PC-3 (cell line): ENCODE results near the gene DNAJB1. TPM values are rescaled to one million over a fixed set of nuclear protein-coding genes. Genes with fewer than 3 reads are reported as not detected.

Experiments used
- ATAC-seq: fragments of 200-7000 bp; cut with Tn5 transposase; 2 replicates; pipeline ENCODE4 v1.9.1; 2020; ENCODE audit warnings: mild to moderate bottlenecking, moderate library complexity
- BruUV-seq: library from RNA; stranded (reverse); fragments of 400-500 nt; replicated peaks from 2 replicates; lab custom pipeline; 2021; lab: Mats Ljungman, UMichigan
- CTCF ChIA-PET: fragments of 300-600 bp; sonication (Branson Sonifier 250); formaldehyde crosslinking; loops from one replicate; lab custom pipeline; 2022; ENCODE audit warnings: antibody characterized with exemption; lab: Charles Lee
- POLR2A ChIA-PET: fragments of 300-600 bp; sonication (Branson Sonifier 250); formaldehyde crosslinking; loops from one replicate; lab custom pipeline; 2022; ENCODE audit warnings: antibody characterized with exemption; ENCODE audit not compliant: unreplicated experiment; lab: Charles Lee
- DNase-seq: peaks from one replicate; pipeline ENCODE4 v3.0.0-alpha.2; 2015
- H2AFZ ChIP-seq: fragments of 300-600 bp; sonication (generic); 2 replicates; pipeline ENCODE4 v1.6.0; 2016; ENCODE audit warnings: antibody characterized with exemption, low read length
- H3F3A ChIP-seq: fragments of 300-600 bp; sonication (generic); one replicate; pipeline ENCODE4 v1.6.0; 2017; ENCODE audit warnings: antibody characterized with exemption, low read length, control low read depth, mild to moderate bottlenecking; ENCODE audit not compliant: unreplicated experiment
- H3K27ac ChIP-seq: fragments of 300-600 bp; sonication (generic); 2 replicates; pipeline ENCODE4 v1.5.1; 2016; ENCODE audit warnings: mild to moderate bottlenecking, low read length
- H3K27me3 ChIP-seq: fragments of 300-600 bp; sonication (generic); 2 replicates; pipeline ENCODE4 v1.6.1; 2016; ENCODE audit warnings: low read length, mixed read lengths
- H3K36me3 ChIP-seq: fragments of 300-600 bp; sonication (generic); 2 replicates; pipeline ENCODE4 v1.6.1; 2016; ENCODE audit warnings: low read depth, mixed run types, low read length, mixed read lengths
- H3K4me1 ChIP-seq: fragments of 300-600 bp; sonication (generic); 2 replicates; pipeline ENCODE4 v1.5.1; 2016; ENCODE audit warnings: low read length; ENCODE audit not compliant: insufficient read depth
- H3K4me2 ChIP-seq: fragments of 300-600 bp; sonication (generic); 2 replicates; pipeline ENCODE4 v1.6.0; 2016; ENCODE audit warnings: low read length
- H3K4me3 ChIP-seq: fragments of 300-600 bp; sonication (generic); 2 replicates; pipeline ENCODE4 v1.5.1; 2016; ENCODE audit warnings: mild to moderate bottlenecking, low read length, mixed read lengths
- H3K79me2 ChIP-seq: fragments of 300-600 bp; sonication (generic); 2 replicates; pipeline ENCODE4 v1.6.1; 2017; ENCODE audit warnings: low read length, mixed read lengths
- H3K9ac ChIP-seq: fragments of 300-600 bp; sonication (generic); 2 replicates; pipeline ENCODE4 v1.6.0; 2016; ENCODE audit warnings: mild to moderate bottlenecking, low read length
- H3K9me2 ChIP-seq: fragments of 300-600 bp; sonication (generic); replicated peaks from 2 replicates; pipeline ENCODE4 v1.6.1; 2016; ENCODE audit warnings: mixed run types, low read length, mixed read lengths
- H3K9me3 ChIP-seq: fragments of 300-600 bp; sonication (generic); 2 replicates; pipeline ENCODE4 v1.6.1; 2016; ENCODE audit warnings: low read length, mixed read lengths
- H4K20me1 ChIP-seq: fragments of 300-600 bp; sonication (generic); 2 replicates; pipeline ENCODE4 v1.6.1; 2016; ENCODE audit warnings: low read length, mixed read lengths
- CTCF ChIP-seq: fragments of 300-600 bp; sonication (generic); conservative IDR thresholded peaks from 2 replicates; pipeline ENCODE4 v1.5.1; 2017; ENCODE audit warnings: antibody characterized with exemption, low read depth, mild to moderate bottlenecking, low read length
- EZH2 ChIP-seq: fragments of 300-600 bp; sonication (generic); IDR thresholded peaks from one replicate; pipeline ENCODE4 v1.6.1; 2017; ENCODE audit warnings: antibody characterized with exemption, mild to moderate bottlenecking, low read length; ENCODE audit not compliant: unreplicated experiment
- EZH2phosphoT487 ChIP-seq: fragments of 300-600 bp; sonication (generic); IDR thresholded peaks from 2 replicates; pipeline ENCODE4 v1.6.1; 2018; ENCODE audit warnings: mild to moderate bottlenecking, antibody characterized with exemption, low read length, borderline replicate concordance
- intact Hi-C: fragments of 100-400 bp; cut with micrococcal nuclease; formaldehyde crosslinking; loops from 2 replicates; pipeline ENCODE4 v1.9.0; 2023
- total RNA-seq: library from RNA; depleted of rRNA; stranded (reverse); fragments of >200 nt; gene quantifications from 2 replicates; pipeline ENCODE4 v1.2.3, GENCODE V29; 2014

The DNAJB1 gene
- total RNA-seq, 1 experiment from 2014 or later = 167 TPM

GRCh38 chr19:14563989-14564651 lies 45.9 kb upstream of the DNAJB1 start:
- Histone ChIP-seq H3F3A (no peaks in the 10 kb centered on the region), H3K79me2 (peaks cover 40% of the 10 kb centered on the region), H3K27me3 (no peaks in the 10 kb centered on the region), H3K9me3 (no peaks in the 10 kb centered on the region), H2AFZ (no peak overlapping the region), H3K4me1 (no peaks in the 10 kb centered on the region), H4K20me1 (no peaks in the 10 kb centered on the region), H3K4me3 (no peak overlapping the region), H3K9me2 (no peaks in the 10 kb centered on the region), H3K9ac (no peak overlapping the region), H3K4me2 (no peak overlapping the region), H3K27ac (no peak overlapping the region), H3K36me3 (peaks cover 8% of the 10 kb centered on the region; the same call in 1 of the 2 replicates)
- ATAC-seq (peak; percentile 21), DNase-seq (peak; percentile 54)
- no TSS peak for BruUV-seq
- ChIA-PET CTCF (no interaction called here), POLR2A (no interaction called here)
- no peak for TF ChIP-seq EZH2phosphoT487
- TF ChIP-seq CTCF = no peak
- no peak for TF ChIP-seq EZH2
- intact Hi-C loops = no loop called here

- Histone ChIP-seq H3K79me2 (peaks cover 40% of the 10 kb centered on the region), H3K4me2 (no peak overlapping the region), H3K27ac (no peak overlapping the region), H3K9ac (no peak overlapping the region), H3K27me3 (no peaks in the 10 kb centered on the region), H3K4me1 (no peaks in the 10 kb centered on the region), H2AFZ (no peak overlapping the region), H3K9me3 (no peaks in the 10 kb centered on the region), H3K9me2 (no peaks in the 10 kb centered on the region), H3F3A (no peaks in the 10 kb centered on the region), H3K4me3 (no peak overlapping the region), H4K20me1 (no peaks in the 10 kb centered on the region), H3K36me3 (peaks cover 8% of the 10 kb centered on the region; the same call in 1 of the 2 replicates)
- ChIA-PET CTCF (no interaction called here), POLR2A (no interaction called here)
- DNase-seq (no peak), ATAC-seq (no peak)
- TF ChIP-seq EZH2 (no peak), CTCF (no peak), EZH2phosphoT487 (no peak)
- no TSS peak for BruUV-seq
- intact Hi-C loops = no loop called here
Measured at GRCh38 chr19:14563590-14563926, 45.4 kb upstream of the DNAJB1 start.
